T-cell (primary cell): ENCODE measurements around the gene TPD52L1. TPM values are rescaled to one million over a fixed set of nuclear protein-coding genes. Genes with fewer than 3 reads are reported as not detected.
"Not testable (repeated sequence)": the region's sequence is repeated elsewhere in the genome, so short reads cannot be mapped to it uniquely, and the experiment has no call there.

ENCODE experiments used
- ATAC-seq, 4 experiments: fragments of 200-7000 bp in 3 of 4; fragments of 150-1000 bp in 1 of 4; cut with Tn5 transposase; replicated peaks in 1 of 4; 1 replicate in 3 of 4; 2 replicates in 1 of 4; pipeline ENCODE4 v1.10.0; 2021; ENCODE audit warnings: moderate library complexity in 3 of 4, mild to moderate bottlenecking in 2 of 4, moderate number of reproducible peaks in 1 of 4
- CTCF ChIA-PET, 2 donors: fragments of 300-600 bp; sonication (Branson Sonifier 250); formaldehyde crosslinking; loops; one replicate each; lab custom pipeline; 2022; ENCODE audit warnings: antibody characterized with exemption in 2 of 2; lab: Charles Lee
- POLR2A ChIA-PET, 2 donors: fragments of 300-600 bp; sonication (Branson Sonifier 250); formaldehyde crosslinking; loops; one replicate each; lab custom pipeline; 2022; ENCODE audit warnings: antibody characterized with exemption in 2 of 2; lab: Charles Lee
- DNase-seq, 35 experiments: peaks; one replicate each; pipeline versions ENCODE4 v3.0.0 to v3.0.0-alpha.2; 2013 to 2023
- H3K27ac ChIP-seq: one replicate; pipeline ENCODE4 v1.5.1; 2013; ENCODE audit warnings: low read length
- H3K27me3 ChIP-seq, 2 experiments: replicated peaks in 1 of 2; 1 replicate in 1 of 2; 2 replicates in 1 of 2; pipeline versions ENCODE4 v1.6.1 to v1.7.0; 2013; ENCODE audit warnings: low read length in 1 of 2, mixed read lengths in 1 of 2; ENCODE audit not compliant: control insufficient read depth in 2 of 2, insufficient read depth in 2 of 2; ENCODE audit errors: extremely low read depth in 1 of 2
- H3K36me3 ChIP-seq, 2 donors: 1 replicate in 1 of 2; 2 replicates in 1 of 2; pipeline versions ENCODE4 v1.6.1 to v1.7.0; 2013; ENCODE audit warnings: low read length in 1 of 2; ENCODE audit not compliant: control insufficient read depth in 2 of 2, insufficient read depth in 1 of 2; ENCODE audit errors: extremely low read depth in 1 of 2
- H3K4me1 ChIP-seq, 2 experiments: 1 replicate in 1 of 2; 2 replicates in 1 of 2; pipeline versions ENCODE4 v1.6.1 to v1.7.0; 2013; ENCODE audit warnings: low read length in 2 of 2, mixed read lengths in 1 of 2; ENCODE audit not compliant: insufficient read depth in 2 of 2, control insufficient read depth in 1 of 2; ENCODE audit errors: extremely low read depth in 1 of 2
- H3K4me3 ChIP-seq, 2 donors: 1 replicate in 1 of 2; 2 replicates in 1 of 2; pipeline versions ENCODE4 v1.5.1 to v1.7.0; 2013; ENCODE audit warnings: mild to moderate bottlenecking in 2 of 2, low read length in 1 of 2, moderate library complexity in 1 of 2; ENCODE audit not compliant: control insufficient read depth in 1 of 2; ENCODE audit errors: extremely low read depth in 1 of 2
- H3K9me3 ChIP-seq: 2 replicates; pipeline ENCODE4 v1.7.0; 2013
- H3K27ac Mint-ChIP-seq, 2 donors: one replicate each; pipeline ENCODE4 v1.8.0; 2020 to 2021; ENCODE audit warnings: mild to moderate bottlenecking in 2 of 2, mixed read lengths in 2 of 2
- H3K27me3 Mint-ChIP-seq, 2 donors: one replicate each; pipeline ENCODE4 v1.8.0; 2021 to 2022; ENCODE audit warnings: mixed read lengths in 2 of 2
- H3K36me3 Mint-ChIP-seq: one replicate; pipeline ENCODE4 v1.8.0; 2021; ENCODE audit warnings: mixed read lengths
- H3K4me1 Mint-ChIP-seq, 3 donors: one replicate each; pipeline ENCODE4 v1.8.0; 2020 to 2022; ENCODE audit warnings: mixed read lengths in 3 of 3, mild to moderate bottlenecking in 1 of 3
- H3K4me3 Mint-ChIP-seq, 3 donors: one replicate each; pipeline ENCODE4 v1.8.0; 2020 to 2022; ENCODE audit warnings: mild to moderate bottlenecking in 3 of 3, mixed read lengths in 3 of 3, moderate library complexity in 3 of 3
- H3K9me3 Mint-ChIP-seq, 3 donors: one replicate each; pipeline ENCODE4 v1.8.0; 2020 to 2022; ENCODE audit warnings: mixed read lengths in 3 of 3
- WGBS: methylation state at CpG from one replicate; pipeline ENCODE4 v1.1.5; 2013; ENCODE audit warnings: missing lambda C conversion rate; ENCODE audit not compliant: insufficient coverage; 5-methylcytosine and 5-hydroxymethylcytosine counted together
- total RNA-seq, 35 experiments: library from RNA in 6 of 35; stranded (reverse) in 6 of 35; fragments of 120-200 nt in 1 of 35; gene quantifications; one replicate each; pipeline versions ENCODE4 v1.2.1 to v1.2.4 and lab custom pipeline; 2013 to 2026

TPD52L1 gene
- total RNA-seq, 5 donors from 2014 or later (not counting 1 experiment from before 2014, with no cell fraction given): 0.20 to 0.89 (median 0.47) TPM; not detected in 1

DNA sequence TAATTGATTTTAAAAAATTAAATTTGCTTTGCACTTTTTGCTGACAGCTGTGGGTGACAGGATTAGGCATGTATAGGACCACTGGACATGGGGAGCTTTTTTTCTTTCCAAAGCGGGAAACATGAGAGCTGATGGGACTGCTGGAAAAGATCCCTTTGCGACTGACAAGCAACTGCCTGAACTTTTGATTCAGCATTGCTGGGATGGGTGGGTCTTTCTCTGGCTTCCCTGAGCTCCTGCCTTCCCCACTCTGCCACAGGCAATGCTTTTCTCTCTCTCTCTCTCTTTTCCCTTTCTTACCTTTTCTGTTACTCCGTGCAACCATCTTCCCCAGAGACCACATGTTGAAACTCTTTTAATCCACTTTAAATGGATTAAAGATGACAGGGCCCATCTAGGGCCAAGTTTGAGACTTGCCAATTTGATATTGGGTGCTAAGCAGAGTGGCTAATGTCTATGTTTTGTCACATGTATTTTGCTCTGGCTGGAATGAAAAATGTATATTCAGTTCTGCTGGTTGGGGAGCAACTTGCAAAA is 33.5 kb upstream of the TPD52L1 start:
- no peak overlapping the region for H3K4me3 ChIP-seq
- POLR2A ChIA-PET: no interaction called here
- no peaks in the 10 kb centered on the region for H3K9me3 ChIP-seq
- no peak overlapping the region for H3K4me3 Mint-ChIP-seq
- H3K36me3 ChIP-seq: no peaks in the 10 kb centered on the region
- peaks cover 0 to 3% of the 10 kb centered on the region in 2 experiments for H3K27me3 ChIP-seq
- H3K27me3 Mint-ChIP-seq: peaks cover 10 to 16% of the 10 kb centered on the region in 2 donors
- ATAC-seq: no peak
- no peak for DNase-seq
- H3K36me3 Mint-ChIP-seq: no peaks in the 10 kb centered on the region
- H3K4me1 Mint-ChIP-seq: no peaks in the 10 kb centered on the region
- H3K4me1 ChIP-seq: no peaks in the 10 kb centered on the region
- H3K9me3 Mint-ChIP-seq: no peaks in the 10 kb centered on the region
- no CpG with 5 or more reads among the region's 3 CpGs for WGBS
- H3K27ac Mint-ChIP-seq: no peak overlapping the region
- H3K27ac ChIP-seq: no peak overlapping the region
- CTCF ChIA-PET: no interaction called here

DNA sequence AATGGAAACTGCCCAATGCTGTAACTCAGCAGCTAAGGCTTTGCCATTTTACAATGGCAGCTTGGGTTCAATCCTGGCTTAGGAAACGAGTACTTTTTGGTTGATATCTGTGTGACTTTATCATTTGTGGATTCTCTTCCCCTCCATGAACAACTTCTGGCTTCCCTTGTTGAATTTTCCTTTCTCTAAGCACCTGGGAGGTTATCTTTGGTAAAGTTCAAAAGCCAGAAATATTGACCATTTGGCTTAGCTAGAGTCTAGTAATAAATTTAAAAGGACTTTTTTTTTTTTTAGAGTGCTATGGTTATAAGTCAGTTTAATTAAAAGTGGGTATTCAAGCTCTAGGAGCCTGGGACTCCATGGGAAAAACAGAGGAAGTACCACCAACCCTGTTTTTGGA is 31.7 kb upstream of the TPD52L1 start:
- Histone ChIP-seq H3K27me3 (peaks cover 0 to 3% of the 10 kb centered on the region in 2 experiments), H3K9me3 (no peaks in the 10 kb centered on the region), H3K27ac (no peak overlapping the region), H3K4me3 (no peak overlapping the region), H3K4me1 (no peaks in the 10 kb centered on the region), H3K36me3 (no peaks in the 10 kb centered on the region)
- DNase-seq: no peak
- ChIA-PET CTCF (no interaction called here), POLR2A (interaction anchor here in 1 of 2 donors (0.6 kb wide), 2 partner anchors 30 to 311 kb away, joined by 4 read pairs; no protein-coding TSS in a partner anchor)
- H3K4me1 Mint-ChIP-seq: no peaks in the 10 kb centered on the region
- H3K36me3 Mint-ChIP-seq: no peaks in the 10 kb centered on the region
- H3K4me3 Mint-ChIP-seq: no peak overlapping the region
- H3K27ac Mint-ChIP-seq: no peak overlapping the region
- H3K27me3 Mint-ChIP-seq: peaks cover 13 to 16% of the 10 kb centered on the region in 2 donors
- ATAC-seq: no peak
- no peaks in the 10 kb centered on the region for H3K9me3 Mint-ChIP-seq
- no CpG with 5 or more reads among the region's 1 CpG for WGBS

- H3K27me3 ChIP-seq: peaks cover 0 to 3% of the 10 kb centered on the region in 2 experiments
- H3K9me3 ChIP-seq: no peaks in the 10 kb centered on the region
- no peaks in the 10 kb centered on the region for H3K36me3 ChIP-seq
- DNase-seq (no peak), ATAC-seq (no peak)
- no peaks in the 10 kb centered on the region for H3K4me1 ChIP-seq
- no peak overlapping the region for H3K4me3 ChIP-seq
- WGBS: 100% methylated on average over 1 of the region's 3 CpGs
- ChIA-PET CTCF (interaction anchor here in 1 of 2 donors (1.1 kb wide), 1 partner anchor 9 kb away, joined by 5 read pairs; no protein-coding TSS in a partner anchor), POLR2A (interaction anchor here in 1 of 2 donors (0.6 kb wide), 1 partner anchor 1713 kb away, joined by 4 read pairs; no protein-coding TSS in a partner anchor)
- H3K27ac ChIP-seq: no peak overlapping the region
- no peaks in the 10 kb centered on the region for H3K36me3 Mint-ChIP-seq
- no peaks in the 10 kb centered on the region for H3K4me1 Mint-ChIP-seq
- no peak overlapping the region for H3K4me3 Mint-ChIP-seq
- H3K27me3 Mint-ChIP-seq: peaks cover 13 to 18% of the 10 kb centered on the region in 2 donors
- H3K27ac Mint-ChIP-seq: no peak overlapping the region
- H3K9me3 Mint-ChIP-seq: no peaks in the 10 kb centered on the region
These were observed 30.5 kb upstream of the TPD52L1 start for GRCh38 chr6:125123051-125123450.

GRCh38 chr6:125123468-125124048 is 30.0 kb upstream of the TPD52L1 start:
- CTCF ChIA-PET: interaction anchor here (1.0 to 1.1 kb wide), 3 partner anchors 10 kb away, joined by 4 to 5 read pairs (median 4); no protein-coding TSS in a partner anchor

GRCh38 chr6:125124049-125124669 is 29.4 kb upstream of the TPD52L1 start:
- Mint-ChIP-seq H3K27ac (no peak overlapping the region), H3K9me3 (no peaks in the 10 kb centered on the region), H3K4me3 (no peak overlapping the region), H3K4me1 (no peaks in the 10 kb centered on the region), H3K36me3 (no peaks in the 10 kb centered on the region), H3K27me3 (peaks cover 13 to 18% of the 10 kb centered on the region in 2 donors)
- no peak overlapping the region for H3K27ac ChIP-seq
- no peaks in the 10 kb centered on the region for H3K36me3 ChIP-seq
- ATAC-seq: no peak
- CTCF ChIA-PET: interaction anchor here (1.0 kb wide), 2 partner anchors 10 to 11 kb away, joined by 4 read pairs; no protein-coding TSS in a partner anchor
- H3K4me1 ChIP-seq: no peaks in the 10 kb centered on the region
- no peak overlapping the region for H3K4me3 ChIP-seq
- 77% methylated on average over 4 of the region's 6 CpGs for WGBS
- peaks cover 0 to 3% of the 10 kb centered on the region in 2 experiments for H3K27me3 ChIP-seq
- H3K9me3 ChIP-seq: no peaks in the 10 kb centered on the region
- DNase-seq: no peak
- POLR2A ChIA-PET: no interaction called here

More at GRCh38 chr6:125123468-125124048, 30.0 kb upstream of the TPD52L1 start:
- Histone ChIP-seq H3K36me3 (no peaks in the 10 kb centered on the region), H3K27ac (no peak overlapping the region), H3K27me3 (peaks cover 0 to 3% of the 10 kb centered on the region in 2 experiments), H3K4me1 (no peaks in the 10 kb centered on the region), H3K4me3 (no peak overlapping the region), H3K9me3 (no peaks in the 10 kb centered on the region)
- WGBS: 92% methylated on average over 6 of the region's 8 CpGs
- DNase-seq: no peak
- POLR2A ChIA-PET: no interaction called here
- no peak overlapping the region for H3K4me3 Mint-ChIP-seq
- no peaks in the 10 kb centered on the region for H3K4me1 Mint-ChIP-seq
- H3K27ac Mint-ChIP-seq: no peak overlapping the region
- no peaks in the 10 kb centered on the region for H3K36me3 Mint-ChIP-seq
- H3K27me3 Mint-ChIP-seq: peaks cover 13 to 18% of the 10 kb centered on the region in 2 donors
- ATAC-seq: no peak
- no peaks in the 10 kb centered on the region for H3K9me3 Mint-ChIP-seq

DNA sequence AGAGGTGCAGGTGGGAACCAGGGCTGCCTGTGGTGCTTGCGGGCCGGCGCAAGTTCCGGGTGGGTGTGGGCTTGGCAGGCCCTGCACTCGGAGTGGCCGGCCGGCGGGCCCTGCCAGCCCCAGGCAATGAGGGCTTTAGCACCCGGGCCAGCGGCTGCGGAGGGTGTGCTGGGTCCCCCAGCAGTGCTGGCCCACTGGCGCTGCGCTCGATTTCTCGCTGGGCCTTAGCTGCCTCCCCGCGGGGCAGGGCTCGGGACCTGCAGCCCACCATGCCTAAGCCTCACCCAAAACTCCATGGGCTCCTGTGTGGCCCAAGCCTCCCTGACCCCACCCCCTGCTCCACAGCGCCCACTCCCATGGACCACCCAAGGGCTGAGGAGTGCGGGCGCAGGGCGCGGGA is 27.7 kb upstream of the TPD52L1 start:
- H3K27me3 ChIP-seq, H3K4me1 Mint-ChIP-seq, DNase-seq, H3K36me3 Mint-ChIP-seq, H3K4me3 Mint-ChIP-seq, H3K36me3 ChIP-seq, H3K9me3 ChIP-seq, H3K27ac Mint-ChIP-seq, H3K4me3 ChIP-seq, POLR2A ChIA-PET, H3K4me1 ChIP-seq, H3K9me3 Mint-ChIP-seq, CTCF ChIA-PET, H3K27ac ChIP-seq, ATAC-seq: not testable (repeated sequence)
- 100% methylated on average over 11 of the region's 23 CpGs for WGBS
- peaks cover 12 to 17% of the 10 kb centered on the region in 2 donors for H3K27me3 Mint-ChIP-seq
